A549 treated with AZD2906 at 1 μM for 4 hours (cell line): ENCODE results near the gene PSME2. TPM values are rescaled to one million over a fixed set of nuclear protein-coding genes. Genes with fewer than 3 reads are reported as not detected.

Experiments
- total RNA-seq: library from RNA; stranded (reverse); fragments of 200-300 nt; extraction: Qiagen RNA extraction; gene quantifications from 5 replicates; pipeline ENCODE4 v1.2.3, GENCODE V29; 2022

PSME2 gene
- 150 to 197 TPM (median 159 TPM) in 5 replicates for total RNA-seq

GRCh38 chr14:24146453-24146977 lies at the start of gene PSME2:
Gene PSME2, minus strand, starts transcription at chr14:24146610. Its CDS starts 29 bp downstream, at chr14:24146581.

DNA sequence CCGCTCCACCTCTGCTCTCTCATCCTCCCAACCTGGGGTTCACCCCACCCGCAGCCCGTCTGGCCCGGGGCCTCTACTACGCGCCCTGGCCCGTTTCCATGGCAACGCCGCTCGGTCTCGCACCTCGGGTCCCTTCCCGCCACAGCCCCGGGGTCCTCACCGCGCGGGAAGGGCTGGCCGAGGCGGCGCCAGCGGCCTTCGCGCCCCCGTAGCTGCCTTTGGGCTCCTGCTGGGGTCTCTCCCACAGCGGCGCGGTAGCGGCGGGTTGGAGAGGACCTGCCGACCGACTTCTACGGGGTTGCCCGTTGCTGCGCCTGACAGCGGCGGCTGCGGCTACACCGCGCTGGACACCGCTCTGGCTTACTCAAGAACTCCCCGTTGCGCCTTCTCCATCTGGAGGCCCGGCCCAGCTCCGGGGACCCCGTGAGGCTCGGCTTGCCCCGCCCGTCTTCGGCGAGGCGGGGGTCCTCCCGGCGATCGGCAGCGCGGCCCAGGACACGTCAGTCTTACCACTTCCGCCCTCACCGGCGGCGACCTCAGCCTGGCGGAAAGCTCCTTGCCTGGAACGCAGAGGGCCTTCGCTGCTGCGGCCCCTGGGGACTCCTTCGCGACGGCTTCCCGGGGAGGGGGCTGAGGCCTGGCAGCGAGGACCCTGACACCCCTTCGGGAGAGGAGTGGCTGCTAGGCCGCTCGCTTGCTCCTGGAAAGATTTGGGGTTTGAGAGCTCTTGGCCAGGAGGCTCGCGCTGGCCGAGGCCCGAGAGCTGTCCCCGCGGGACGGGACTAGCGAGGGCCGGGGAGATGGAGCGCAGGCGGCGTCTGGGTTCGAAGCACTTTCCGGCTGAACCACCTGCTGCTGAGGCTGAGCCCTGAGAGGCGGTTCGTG lies 49.0 kb upstream of the PSME2 start, which contains the start of gene TM9SF1:
Gene TM9SF1 (minus strand): TSS at position 256 of the 885 bp plus-strand sequence. CDS start 422 bp downstream, outside the sequence.

DNA sequence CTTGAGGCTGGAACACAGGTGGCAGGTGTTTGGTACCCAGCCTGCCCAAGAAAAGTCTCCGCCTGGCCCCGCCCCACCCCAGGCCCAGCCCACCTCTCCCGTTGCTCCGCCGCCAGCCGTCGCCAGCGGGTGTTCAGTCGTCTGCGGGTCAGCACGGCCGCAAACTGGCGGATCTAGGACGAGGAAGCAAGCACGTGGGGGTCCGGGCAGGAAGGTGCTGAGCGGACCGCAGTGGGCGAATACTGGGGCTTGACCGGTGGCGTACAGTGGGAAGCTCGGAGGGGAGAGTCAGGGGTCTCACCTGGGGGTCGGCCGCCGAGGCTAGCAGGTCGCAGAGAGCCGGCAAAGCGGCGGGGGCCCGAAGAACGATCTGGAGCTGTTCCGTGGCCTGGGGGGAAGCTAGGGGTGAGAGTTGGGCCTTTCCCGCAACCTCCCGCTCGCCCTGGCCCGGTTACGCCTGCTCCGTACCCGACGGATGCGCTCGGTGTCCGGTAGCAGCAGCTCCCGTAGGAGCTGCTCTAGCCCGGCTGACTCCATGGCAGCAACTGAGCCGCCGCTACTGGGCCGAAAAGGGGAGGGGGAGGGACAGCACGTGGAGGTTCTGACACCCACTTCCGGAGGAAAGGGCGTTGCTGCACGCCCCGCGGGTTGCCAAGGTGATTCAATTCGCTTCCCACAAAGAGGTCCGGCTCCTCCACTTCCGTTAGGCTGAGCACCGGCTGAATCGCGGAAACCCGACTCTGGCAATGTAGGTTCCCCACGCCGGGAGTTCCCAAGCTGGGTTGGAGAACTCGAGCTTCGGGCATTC lies 42.0 kb upstream of the PSME2 start, which contains the start of gene IPO4:
Gene IPO4 (minus strand): TSS at position 566 of the 808 bp plus-strand sequence. CDS start 29 bp downstream, at position 537.

DNA sequence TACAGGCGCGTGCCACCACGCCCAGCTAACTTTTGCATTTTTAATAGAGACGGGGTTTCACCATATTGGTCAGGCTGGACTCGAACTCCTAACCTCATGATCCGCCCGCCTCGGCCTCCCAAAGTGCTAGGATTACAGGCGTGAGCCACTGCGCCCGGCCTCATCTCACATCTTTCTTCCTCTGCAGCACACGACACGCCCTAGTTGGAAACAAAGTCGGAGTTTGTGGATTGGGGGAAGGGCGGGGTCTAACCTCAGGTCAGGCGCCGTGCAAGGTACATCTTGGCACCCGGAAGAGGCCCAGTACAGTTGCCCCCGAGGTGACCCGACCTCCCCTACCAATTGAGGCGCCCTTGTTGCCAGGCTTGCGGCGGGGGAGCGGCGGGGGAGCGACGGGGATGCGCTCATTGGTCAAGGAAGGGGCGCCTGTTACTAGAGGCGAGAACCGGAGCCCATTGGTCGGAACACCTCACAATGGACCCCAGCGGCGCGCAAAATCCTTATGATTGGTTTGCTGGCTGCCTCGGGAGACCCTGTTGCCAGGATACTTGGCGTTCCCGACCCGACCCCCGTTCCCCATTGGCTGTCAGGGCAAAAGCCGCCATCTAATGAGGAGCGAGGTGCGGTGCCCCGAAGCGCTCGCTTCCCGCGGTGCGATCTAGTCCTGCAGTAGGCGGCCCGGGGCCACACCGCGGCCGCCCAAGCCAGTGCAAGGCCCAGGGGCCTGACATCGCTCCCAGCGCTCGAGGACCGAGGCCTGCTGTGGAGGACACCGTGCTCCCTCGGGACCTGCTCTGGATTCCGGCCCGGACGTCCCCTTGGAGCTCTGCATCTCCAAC lies 25.2 kb upstream of the PSME2 start, which contains the start of gene REC8:
Gene REC8 (plus strand): TSS at position 659 of the 839 bp plus-strand sequence. CDS start 473 bp downstream, outside the sequence.

GRCh38 chr14:24160850-24161804 lies 14.7 kb upstream of the PSME2 start, which contains the start of gene IRF9:
Gene IRF9, plus strand, starts transcription at chr14:24161265. Its CDS starts 880 bp downstream, at chr14:24162145.

GRCh38 chr14:24146978-24147760 lies 759 bp upstream of the PSME2 start, which contains the start of gene RNF31:
Gene RNF31, plus strand, starts transcription at chr14:24147498. Its CDS starts 201 bp downstream, at chr14:24147699.

GRCh38 chr14:24141097-24141880 lies 5.1 kb downstream of the PSME2 start, which contains the start of gene EMC9:
Gene EMC9, minus strand, starts transcription at chr14:24141591. Its CDS starts 287 bp downstream, at chr14:24141304.

GRCh38 chr14:24135834-24136683 lies 10.4 kb downstream of the PSME2 start, which contains the start of gene PSME1:
Gene PSME1, plus strand, starts transcription at chr14:24136194. Its CDS starts 69 bp downstream, at chr14:24136263.

GRCh38 chr14:24130380-24130716 lies 16.1 kb downstream of the PSME2 start, which contains the start of gene FITM1:
Gene FITM1, plus strand, starts transcription at chr14:24130659. Its CDS starts 905 bp downstream, at chr14:24131564.

GRCh38 chr14:24114532-24115421 lies 31.6 kb downstream of the PSME2 start, which contains the start of the genes DCAF11 and NRL:
Gene DCAF11, plus strand, starts transcription at chr14:24114777. Its CDS starts 818 bp downstream, at chr14:24115595.
Gene NRL, minus strand, starts transcription at chr14:24114949. Its CDS starts 32,101 bp downstream, at chr14:24082848.

GRCh38 chr14:24093901-24094840 lies 52.2 kb downstream of the PSME2 start, which contains the start of gene PCK2:
Gene PCK2, plus strand, starts transcription at chr14:24094311. Its CDS starts 95 bp downstream, at chr14:24094406.

